NCI-H1092 treated with DMSO at 0.1 percent for 48 hours (cell line): ENCODE data around the gene TUBGCP4.
A peak's percentile ranks its signal among the peaks of the same experiment; 100 is the strongest.
"Not testable (repeated sequence)": the region's sequence is repeated elsewhere in the genome, so short reads cannot be mapped to it uniquely, and the experiment has no call there.

Experiments
- DNase-seq: peaks from one replicate; lab custom pipeline; 2025; lab: John Stamatoyannopoulos, UW

The TUBGCP4 gene, protein sequence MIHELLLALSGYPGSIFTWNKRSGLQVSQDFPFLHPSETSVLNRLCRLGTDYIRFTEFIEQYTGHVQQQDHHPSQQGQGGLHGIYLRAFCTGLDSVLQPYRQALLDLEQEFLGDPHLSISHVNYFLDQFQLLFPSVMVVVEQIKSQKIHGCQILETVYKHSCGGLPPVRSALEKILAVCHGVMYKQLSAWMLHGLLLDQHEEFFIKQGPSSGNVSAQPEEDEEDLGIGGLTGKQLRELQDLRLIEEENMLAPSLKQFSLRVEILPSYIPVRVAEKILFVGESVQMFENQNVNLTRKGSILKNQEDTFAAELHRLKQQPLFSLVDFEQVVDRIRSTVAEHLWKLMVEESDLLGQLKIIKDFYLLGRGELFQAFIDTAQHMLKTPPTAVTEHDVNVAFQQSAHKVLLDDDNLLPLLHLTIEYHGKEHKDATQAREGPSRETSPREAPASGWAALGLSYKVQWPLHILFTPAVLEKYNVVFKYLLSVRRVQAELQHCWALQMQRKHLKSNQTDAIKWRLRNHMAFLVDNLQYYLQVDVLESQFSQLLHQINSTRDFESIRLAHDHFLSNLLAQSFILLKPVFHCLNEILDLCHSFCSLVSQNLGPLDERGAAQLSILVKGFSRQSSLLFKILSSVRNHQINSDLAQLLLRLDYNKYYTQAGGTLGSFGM

DNA sequence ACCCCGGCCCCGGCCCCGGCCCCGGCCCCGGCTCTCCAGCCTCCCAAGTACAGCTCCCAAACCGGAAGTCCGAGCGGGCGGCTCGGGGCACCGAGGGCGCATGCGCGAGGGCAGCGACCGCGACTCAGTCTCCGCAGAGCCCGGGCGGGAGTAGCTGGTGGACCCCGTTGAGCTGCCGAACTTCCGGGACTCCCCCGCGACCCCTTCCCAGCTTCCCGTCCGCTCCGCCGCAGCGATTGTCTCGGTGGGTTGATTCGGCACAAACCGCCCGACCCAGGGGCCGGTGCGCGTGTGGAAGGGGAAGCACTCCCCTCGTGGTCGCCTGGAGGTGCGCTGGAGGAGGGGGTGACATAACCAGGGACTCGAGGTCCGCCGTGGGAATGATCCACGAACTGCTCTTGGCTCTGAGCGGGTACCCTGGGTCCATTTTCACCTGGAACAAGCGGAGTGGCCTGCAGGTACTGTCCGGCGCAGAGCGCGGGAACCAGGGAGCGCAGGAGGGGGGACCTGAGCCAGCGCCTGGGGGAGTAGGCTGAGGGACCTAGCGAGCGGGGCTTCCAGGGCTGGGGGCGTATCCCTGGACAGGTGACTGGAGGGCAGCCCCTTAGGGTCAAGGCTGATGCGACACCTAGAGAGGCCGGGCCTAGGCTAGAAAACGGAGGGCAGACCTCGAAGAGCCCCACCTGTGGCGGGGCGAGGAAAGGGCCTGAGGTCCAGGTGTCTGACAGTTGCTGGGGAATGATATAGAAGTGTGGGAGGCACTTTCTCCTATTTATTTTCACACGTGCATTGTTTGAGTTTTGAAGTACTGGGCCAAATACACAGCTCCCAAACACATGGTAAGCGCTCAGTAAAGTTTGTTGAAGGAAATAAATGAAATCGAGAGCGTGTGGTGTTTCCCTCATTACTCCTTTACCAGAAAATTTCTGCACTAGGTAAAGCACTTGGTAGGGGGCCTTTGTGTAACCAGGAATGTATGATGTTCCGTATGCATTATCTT, at the start of gene TUBGCP4, which contains the start of gene ZSCAN29:
TSS of gene TUBGCP4 (plus strand) at position 127 of the 1,000 bp plus-strand sequence. CDS start at position 381, 254 bp downstream.
TSS of gene ZSCAN29 (minus strand) at position 69 of the 1,000 bp plus-strand sequence. CDS start 1,130 bp downstream, outside the sequence.
- peak; percentile 58 for DNase-seq

GRCh38 chr15:43325039-43325684, 45.7 kb upstream of the TUBGCP4 start:
- no peak for DNase-seq

DNA sequence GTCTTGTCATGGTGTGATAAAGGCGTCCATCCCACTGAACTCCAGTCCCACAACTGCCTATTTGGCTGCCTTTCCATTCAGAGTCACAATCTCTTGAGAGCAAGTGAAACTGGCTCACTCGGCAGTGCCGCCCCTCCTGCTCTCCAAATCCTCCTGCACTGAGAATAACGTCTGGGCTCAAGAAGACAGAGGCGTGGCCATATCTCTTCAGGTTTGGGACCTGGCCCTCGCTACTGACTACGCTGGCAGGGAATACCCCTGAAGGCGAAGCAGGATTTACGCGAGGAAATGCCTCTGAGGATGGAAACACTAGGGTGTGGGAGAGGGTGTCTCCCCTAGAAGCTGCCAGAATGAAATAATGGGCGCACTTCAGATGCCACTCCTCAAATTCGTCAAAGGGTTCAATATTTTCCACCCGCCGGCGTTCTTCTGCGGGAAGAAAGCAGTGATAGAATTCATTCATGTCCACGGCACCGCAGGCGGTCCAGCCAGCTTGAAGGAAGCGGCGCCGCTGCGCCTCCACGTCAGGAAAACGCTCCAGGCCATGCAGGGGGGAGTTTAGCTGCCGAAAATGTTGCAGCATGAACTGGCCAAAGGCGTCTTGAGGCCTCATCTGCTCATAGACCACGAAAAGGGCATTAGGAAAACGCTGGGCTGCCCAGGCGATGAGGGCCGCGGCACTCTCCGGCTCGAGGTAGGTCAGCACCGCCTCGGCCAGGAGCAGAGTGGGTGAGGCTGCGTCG, 41.5 kb upstream of the TUBGCP4 start:
- DNase-seq: peak; percentile 35

DNA sequence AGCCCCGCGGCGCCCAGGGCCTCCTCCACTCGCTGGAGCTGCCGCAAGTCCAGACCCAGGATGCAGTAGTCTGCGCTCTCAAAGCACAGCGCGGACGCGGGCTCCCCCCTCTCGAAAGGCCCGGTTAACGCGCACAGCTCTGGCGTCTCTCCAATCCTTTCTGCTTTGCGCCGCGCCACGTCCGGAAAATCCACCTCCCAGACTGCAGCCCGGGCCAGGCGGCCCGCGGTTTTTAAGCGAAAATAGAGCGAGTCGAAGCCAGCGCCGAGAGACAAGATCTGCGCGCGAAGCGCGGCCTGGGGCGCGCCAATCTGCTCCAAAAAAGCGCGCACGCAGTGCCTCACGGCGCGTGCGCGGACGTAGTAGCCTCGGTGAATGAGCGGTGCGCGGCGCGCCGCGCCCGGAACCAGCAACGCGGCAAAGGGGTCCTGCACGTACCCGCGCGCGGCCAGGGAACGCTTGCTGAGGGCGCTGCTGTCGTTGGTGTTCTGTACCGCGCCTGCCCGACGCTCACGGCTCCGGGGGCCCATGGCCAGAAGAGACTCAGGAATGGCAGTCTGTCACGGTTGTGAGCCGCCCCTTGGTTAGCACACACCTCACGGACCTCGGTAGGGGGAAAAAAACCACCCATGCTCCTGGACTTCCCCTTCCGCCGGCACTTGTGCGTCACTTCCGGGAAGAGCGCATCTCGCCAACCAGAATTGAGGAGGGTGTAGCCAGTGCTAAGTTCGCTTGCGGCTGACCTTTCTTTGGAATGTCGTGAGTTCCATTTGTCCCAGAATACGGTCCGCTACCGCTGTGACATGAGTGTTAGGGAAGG, 40.7 kb upstream of the TUBGCP4 start, which contains the start of gene LCMT2:
TSS of gene LCMT2 (minus strand) at position 614 of the 820 bp plus-strand sequence. CDS start at position 530, 84 bp downstream.
- peak; percentile 89 for DNase-seq

- no peak for DNase-seq
These were observed 40.2 kb upstream of the TUBGCP4 start for GRCh38 chr15:43330780-43331087.

GRCh38 chr15:43346305-43346704, 24.6 kb upstream of the TUBGCP4 start:
- DNase-seq: no peak

GRCh38 chr15:43347114-43347513, 23.8 kb upstream of the TUBGCP4 start:
- DNase-seq: no peak

DNA sequence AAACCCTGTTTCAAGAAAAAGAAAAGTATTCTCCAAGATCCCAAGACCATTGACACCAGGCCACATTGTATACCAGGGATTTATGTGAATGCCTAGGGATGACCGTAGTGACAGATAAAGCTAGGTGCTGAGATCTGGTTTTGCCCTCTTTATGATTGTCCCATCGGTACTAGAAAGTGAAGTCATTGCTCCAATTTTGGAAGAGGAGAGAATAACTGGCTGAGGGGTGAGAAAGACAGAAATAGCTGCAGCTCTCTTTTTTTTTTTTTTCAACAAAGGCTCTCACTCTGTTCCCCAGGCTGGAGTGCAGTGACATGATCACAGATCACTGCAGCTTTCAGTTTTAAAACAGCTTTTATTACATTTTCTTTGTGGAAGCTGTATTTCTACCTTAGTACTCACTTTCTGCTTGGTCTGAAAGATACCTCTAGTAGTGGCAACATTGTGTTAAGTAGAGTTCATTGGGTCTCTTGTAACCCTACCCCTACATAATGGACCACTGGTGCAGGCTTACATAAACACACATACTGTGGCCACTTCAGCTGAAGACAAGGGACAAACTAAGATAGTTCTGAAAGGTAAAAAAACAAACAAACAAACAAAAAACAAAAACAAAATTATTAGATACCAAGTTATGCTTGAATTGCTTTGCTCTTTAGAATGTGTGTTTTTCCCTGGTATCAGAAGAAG, 18.1 kb upstream of the TUBGCP4 start:
- no peak for DNase-seq

- no peak for DNase-seq
These were observed 10.1 kb upstream of the TUBGCP4 start for GRCh38 chr15:43360821-43361220.

DNA sequence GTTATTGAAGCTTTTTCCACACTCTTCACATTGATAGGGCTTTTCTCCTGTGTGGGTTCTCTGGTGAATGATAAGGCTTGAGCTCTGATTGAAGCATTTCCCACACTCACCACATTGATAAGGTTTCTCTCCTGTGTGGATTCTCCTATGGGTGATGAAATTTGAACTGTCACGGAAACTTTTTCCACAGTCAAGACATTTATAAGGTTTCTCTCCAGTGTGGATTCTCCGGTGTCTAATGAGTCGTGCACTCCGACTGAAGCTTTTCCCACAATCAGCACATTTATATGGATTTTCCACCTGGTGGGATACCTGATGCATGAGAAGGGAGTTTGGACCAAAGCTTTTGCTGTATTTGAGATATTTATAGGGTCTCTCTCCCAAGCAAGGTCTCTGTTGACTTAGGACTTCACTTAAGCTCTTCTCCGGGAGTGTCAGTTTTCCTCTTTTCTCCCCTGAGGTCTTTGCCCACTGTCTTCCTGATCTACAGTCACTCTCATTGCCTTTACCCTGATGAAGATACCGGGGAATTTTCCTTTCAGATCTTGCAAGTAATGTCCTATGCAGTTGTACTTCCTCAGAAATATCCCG, 9.5 kb upstream of the TUBGCP4 start:
- DNase-seq: no peak

DNA sequence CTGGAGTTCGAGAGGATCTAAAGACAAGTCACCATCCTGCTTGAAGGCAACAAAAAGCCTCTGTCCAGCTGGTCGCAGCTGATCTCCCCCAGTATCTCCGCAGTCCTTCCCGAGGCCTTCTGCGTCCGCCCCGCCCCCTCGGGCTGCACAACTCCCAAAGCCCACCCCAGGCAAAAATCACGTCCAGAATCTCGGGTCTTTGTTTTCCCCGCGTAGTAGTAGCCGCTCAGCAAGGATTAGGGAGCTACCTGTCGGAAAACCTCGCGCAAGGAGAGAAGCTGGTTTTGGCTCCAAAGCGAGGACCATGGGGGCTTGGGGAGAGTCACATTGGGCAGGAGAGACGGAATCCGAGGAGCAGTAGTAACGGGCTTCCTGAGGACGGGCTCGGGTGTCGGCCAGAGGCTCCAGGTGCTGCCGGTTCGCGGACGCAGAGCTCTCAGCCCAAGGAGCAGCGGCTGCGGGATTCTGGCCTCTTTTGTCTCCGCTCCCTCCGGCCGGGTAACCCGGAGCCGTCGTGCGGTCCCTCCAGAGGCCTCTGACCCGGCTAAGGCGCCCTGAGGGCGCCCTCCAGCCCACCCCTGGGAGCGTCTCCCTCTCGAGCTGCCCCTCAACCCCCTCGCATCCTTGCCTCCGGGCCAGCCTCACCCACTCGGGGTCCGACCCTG, 459 bp upstream of the TUBGCP4 start:
- DNase-seq: peak; percentile 19

- peak; percentile 0 for DNase-seq
These were observed 5.3 kb downstream of the TUBGCP4 start for GRCh38 chr15:43376017-43376705.

DNA sequence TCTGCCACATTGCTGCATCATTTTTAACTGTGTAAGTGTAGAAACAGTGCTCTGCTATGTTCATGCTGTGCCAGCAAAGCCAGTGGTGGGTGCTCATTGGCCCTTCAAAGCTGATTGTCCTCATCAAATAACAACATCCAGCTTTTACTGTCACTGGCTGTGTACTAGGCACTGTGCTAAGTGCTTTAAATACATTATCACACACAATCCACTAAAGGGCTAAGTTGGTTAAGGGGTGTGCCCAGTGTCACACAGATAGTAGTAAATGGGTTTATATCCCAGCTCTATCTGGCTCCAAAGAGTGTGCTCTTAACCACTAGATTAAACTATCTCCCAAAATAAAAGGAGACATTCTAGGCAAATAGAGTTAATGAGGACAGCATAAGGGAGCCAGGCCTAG, 7.7 kb downstream of the TUBGCP4 start:
- DNase-seq: no peak

GRCh38 chr15:43382310-43382709, 11.4 kb downstream of the TUBGCP4 start:
- DNase-seq: no peak

- no peak for DNase-seq
These were observed 12.2 kb downstream of the TUBGCP4 start for GRCh38 chr15:43383070-43383469.

- no peak for DNase-seq
These were observed 19.8 kb downstream of the TUBGCP4 start for GRCh38 chr15:43390723-43391122.

GRCh38 chr15:43393592-43393991, 22.7 kb downstream of the TUBGCP4 start:
- not testable (repeated sequence) for DNase-seq

DNA sequence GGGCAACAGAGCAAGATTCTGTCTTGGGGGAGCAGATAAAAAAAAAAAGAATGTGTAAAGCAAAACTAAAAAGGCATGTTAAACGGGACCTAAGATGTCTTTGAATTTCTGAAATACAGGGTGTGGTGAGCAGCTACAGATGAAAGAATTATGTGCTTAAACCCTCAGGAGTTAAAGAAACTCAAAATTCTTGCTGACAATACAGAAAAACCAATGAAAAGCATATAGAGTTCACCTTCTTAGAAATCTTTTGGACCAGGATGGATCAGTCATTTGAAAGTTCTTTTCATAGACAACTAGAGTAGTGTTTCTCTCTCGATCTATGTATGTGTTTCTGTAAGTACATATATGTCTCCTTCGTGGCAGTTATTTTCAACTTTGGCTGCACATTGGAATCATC, 31.4 kb downstream of the TUBGCP4 start:
- DNase-seq: no peak
